HG02973 (cell line): ENCODE results near the gene SEMA4F.

Source experiments
- ATAC-seq: cut with Tn5 transposase; IDR thresholded peaks from one replicate; pipeline ENCODE4 v1.9.1; 2021; ENCODE audit warnings: moderate library complexity; ENCODE audit not compliant: unreplicated experiment

Gene SEMA4F

DNA sequence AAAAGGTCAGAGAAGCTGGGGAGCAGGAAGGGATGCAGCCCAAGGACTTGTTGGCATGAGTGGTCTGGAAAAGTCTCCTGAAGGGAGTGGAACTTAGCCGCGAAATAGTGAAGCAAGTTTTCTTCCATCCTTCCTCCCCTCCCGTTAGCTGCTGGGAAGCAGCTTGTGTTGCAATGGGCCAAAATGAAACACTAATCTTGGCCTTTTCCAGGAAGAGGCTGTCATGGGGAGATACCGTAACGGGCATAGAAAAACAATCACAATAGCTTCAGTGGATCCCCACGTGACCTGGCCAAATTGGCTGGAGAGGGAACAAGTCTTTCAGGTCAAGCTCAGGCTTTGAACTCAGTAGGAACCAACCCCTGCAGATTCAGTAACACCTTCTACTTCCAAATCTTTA, 49.3 kb downstream of the SEMA4F start:
- no peak for ATAC-seq

- no peak for ATAC-seq
These were observed 50.2 kb downstream of the SEMA4F start for GRCh38 chr2:74704216-74704615.

DNA sequence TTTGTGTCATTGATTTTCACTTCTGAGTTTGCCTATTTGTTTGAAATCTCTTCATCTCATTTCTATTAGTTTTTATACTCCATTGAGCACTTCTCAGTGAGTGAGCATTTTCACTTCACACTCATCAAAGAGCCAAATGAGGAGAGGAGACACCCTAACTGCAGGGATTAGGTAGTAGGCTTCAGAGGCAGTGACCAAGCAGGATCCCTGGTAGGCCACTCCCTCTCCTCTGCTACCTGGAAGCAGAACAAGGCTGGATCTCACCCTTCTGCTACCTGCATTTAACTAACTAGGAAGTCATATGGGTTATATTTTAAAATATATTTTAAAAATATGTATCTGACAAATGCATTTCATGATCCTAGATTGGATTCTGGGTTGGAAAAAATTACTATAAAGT, 52.7 kb downstream of the SEMA4F start:
- ATAC-seq = no peak

DNA sequence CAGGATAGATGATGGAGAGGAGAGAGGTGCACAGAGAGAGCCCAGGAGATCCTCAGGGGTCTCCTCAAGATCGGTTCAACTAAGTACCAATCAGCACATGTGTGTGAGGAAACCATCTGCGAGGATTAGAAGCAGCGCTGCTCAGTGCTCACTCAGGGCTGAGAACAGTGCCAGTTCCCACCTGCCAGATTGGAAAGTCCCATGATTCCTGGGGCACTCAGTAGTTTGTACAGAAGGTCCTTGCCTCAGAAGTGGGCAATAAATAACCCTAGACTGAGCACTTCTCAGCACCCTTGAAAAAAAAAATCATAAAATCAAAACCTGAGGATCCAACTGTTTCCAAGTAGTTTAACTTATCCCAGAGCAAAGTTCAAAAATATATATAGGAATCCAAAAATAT, 53.8 kb downstream of the SEMA4F start:
- no peak for ATAC-seq

DNA sequence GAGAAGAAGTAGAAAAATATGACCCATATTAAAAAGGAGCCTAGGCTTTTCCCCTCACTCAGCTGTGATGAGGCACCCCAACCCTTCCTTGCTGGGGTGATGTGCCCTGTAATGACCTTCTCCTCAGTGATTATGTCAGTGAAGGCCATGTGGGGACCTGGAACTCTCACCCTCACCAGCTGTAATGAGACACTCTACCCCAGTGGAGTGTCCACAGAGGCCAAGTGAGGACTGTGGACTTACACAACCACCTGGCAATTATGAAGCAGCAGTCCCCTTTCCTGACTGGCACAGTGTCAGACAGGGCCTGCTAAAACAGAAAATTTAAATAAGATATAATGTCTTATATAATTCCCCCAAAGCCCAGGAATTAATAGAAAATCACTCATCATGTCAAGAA, 54.2 kb downstream of the SEMA4F start:
- ATAC-seq = no peak

DNA sequence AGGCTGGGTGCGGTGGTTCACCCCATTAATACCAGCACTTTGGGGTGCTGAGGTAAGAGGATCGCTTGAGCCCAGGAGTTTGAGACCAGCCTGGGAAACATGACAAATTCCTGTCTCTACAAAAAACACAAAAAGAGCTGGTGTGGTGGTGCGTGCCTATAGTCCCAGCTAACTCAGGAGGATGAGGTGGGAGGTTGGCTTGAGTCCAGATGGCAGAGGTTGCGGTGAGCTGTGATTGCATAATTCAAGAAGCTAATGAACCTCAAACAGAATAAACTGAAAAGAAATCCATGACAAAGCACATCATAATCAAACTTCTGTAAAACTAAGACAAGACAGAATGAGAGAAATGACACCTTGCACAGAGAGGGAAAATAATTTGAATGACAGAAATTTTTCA, 54.8 kb downstream of the SEMA4F start:
- no peak for ATAC-seq

DNA sequence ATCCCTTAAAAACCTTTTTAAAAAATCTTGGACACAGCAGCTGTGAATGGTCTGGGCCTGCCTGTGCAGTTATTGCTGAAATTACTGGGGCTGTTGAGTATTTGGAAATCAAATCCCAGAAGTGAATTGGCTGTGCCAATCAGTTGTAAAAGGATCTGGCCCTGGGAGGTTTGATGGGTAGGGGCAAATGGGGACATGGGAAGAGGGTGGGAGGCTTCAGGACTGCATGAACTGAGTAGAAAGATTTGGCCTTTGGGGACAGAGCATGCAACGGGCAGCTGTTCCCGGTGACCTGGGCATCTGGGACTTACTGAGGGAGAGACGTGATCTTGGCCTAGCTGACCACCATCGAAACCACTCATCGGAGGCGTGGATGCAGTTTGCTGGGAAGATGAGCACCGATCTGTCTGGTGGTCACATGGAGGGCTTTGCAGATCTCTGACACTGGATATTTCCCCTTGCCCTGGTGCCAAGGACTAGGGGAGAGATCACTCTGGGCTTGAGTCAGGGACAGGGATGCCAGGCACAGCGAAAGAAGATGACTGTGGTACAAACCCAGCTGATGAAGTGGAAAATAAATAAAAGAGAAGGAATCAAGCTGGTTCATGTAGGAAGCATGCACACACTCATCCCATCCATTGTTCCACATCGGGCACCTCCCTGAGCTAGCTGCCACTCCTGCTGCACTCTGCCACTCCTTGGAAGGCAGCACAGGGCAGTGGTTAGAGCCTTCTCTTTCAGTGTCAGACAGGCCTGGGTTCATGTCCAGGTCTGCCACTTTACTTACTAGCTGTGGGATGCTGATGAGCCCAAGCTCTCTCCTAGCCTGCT, 58.4 kb downstream of the SEMA4F start:
- ATAC-seq = no peak

GRCh38 chr2:74714691-74715080, 60.6 kb downstream of the SEMA4F start:
- no peak for ATAC-seq

DNA sequence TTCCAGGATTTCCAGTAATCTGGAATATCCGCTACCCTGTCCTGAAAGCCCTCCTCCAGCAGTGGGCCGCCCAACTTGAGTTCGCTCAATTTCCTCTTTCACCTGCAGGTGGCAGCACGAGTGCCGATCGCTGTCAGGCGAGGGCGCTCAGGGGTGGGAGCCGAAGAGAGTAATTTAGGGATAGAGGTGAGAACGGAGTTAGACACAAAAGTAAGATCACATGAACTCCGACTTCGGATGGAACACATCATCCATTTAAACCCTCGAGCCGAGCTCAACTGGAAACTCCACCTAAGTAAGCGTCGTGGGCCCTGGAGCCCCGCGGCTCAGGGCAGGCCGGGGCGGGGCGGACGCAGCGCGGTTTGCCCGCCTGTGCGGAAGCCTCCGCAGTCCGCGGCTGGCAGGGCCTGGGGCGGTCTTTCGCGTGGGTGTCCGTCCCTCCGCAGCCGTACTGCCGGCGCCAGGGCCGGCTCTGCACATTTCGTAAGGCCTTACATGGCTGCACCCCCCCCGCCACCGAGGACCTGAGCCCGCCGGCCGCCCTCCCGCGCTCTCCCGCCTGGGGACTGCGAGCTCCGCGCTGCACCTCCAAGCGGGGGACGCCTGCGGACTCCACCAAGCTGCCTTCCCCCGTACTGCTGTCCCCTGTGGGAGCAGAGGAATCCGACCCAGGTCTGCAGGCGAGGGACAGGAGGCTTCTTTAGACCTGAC, 61.2 kb downstream of the SEMA4F start:
- peak; percentile 91 for ATAC-seq

DNA sequence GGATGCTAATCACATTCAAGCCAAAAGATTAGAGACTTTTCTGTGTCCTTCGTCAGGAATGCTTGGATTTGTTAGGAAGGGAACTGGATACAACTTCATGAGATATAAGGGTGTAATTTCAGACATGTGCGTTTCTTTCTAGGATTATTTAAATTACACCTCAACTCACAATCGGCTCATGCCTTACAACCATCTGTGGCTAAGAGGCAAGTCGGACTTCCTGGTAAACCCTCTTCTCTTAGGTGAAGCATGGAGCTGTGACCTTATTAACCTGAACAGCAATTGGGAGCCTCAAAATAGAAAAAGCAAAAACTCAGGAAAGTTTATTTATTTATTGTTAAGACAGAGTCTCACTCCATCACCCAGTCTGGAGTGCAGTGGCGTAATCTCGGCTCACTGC, 61.8 kb downstream of the SEMA4F start:
- ATAC-seq = no peak

GRCh38 chr2:74719066-74719465, 65.0 kb downstream of the SEMA4F start:
- no peak for ATAC-seq

DNA sequence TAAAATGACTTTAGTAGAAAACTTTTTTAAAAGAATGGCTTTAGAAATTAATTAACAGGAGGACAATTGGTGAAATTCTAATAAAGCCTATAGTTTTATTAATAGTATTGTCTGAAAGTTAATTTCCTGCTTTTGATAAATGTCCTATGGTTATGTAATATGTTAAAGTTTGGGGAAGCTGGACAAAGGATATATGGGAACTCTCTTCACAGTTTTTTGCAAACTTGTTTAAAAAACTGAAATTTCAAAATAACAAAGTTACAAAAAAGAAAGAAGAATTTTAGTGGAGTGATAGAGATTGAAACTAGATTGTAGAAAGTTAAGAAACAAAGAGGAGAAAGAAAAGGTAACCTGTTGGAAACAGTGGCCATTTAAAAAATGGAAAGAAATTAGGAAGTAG, 67.3 kb downstream of the SEMA4F start:
- no peak for ATAC-seq

DNA sequence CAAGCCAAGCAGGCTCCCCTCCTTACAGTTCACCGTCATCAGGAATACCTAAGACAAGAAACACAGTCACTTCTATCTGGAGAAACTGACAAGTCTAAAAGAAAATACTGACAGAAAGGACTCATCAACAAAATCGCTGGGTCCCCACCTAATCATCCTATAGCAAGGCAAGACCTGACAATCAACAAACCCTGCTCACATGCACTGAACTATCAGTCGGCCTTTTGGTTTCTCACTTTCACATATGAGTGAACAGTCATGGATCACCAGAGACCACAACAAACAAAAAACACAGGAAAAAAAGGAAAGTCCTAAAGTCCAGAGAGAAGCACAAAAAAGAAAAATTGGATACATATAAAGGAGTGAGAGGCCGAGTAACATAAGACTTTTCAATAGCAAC, 70.4 kb downstream of the SEMA4F start:
- ATAC-seq = no peak

DNA sequence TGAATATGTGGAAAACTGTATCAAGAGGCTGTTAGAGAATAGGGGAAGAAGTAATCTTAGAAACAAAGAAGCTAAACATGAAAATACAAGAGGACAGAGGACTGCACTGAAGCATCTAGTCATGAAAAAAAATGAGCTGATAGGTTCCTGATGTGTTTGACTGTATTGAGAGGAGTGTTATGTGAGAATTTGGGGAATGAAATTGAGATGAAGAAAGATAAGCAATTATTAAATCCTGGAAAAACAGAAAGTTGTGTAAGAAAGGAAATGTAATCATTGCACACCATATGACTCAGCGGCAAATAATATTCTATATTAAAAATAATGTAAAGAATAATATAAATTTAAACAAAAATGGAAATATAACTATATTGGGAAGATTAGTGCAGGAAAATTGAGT, 71.2 kb downstream of the SEMA4F start:
- ATAC-seq = no peak

DNA sequence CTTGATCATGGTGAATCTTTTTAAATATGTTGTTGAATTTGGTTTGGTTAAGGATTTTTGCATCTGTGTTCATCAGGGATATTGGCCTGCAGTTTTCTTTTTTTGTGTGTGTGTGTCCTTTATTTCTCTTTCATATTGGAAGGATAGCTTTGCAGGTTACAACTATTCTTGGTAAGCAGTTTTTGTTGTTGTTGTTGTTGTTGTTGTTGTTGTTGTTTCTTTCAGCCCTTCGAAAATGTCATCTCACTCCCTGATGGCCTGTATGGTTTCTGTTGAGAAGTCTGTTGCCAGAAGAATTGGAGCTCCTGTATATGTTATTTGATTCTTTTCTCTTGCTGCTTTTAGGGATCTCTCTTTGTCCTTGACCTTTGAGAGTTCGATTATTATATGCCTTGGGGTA, 74.8 kb downstream of the SEMA4F start:
- ATAC-seq = no peak

- no peak for ATAC-seq
These were observed 76.5 kb downstream of the SEMA4F start for GRCh38 chr2:74730530-74730929.
